Muscle layer of duodenum (tissue), 2 donors: ENCODE measurements around the gene DDX39A.

Experiments
- H3K27ac ChIP-seq: one replicate; pipeline ENCODE4 v1.7.0; 2013; ENCODE audit warnings: mild to moderate bottlenecking, low read length
- H3K27me3 ChIP-seq: one replicate; pipeline ENCODE4 v1.7.0; 2013; ENCODE audit warnings: low read depth, mild to moderate bottlenecking, control low read depth, low read length
- H3K36me3 ChIP-seq, 2 donors: one replicate each; pipeline ENCODE4 v1.7.0; 2013; ENCODE audit warnings: low read length in 2 of 2, control low read depth in 1 of 2, mild to moderate bottlenecking in 1 of 2; ENCODE audit not compliant: insufficient read depth in 2 of 2, control insufficient read depth in 1 of 2
- H3K4me1 ChIP-seq, 2 donors: one replicate each; pipeline ENCODE4 v1.7.0; 2013; ENCODE audit warnings: low read length in 2 of 2, mild to moderate bottlenecking in 2 of 2, control low read depth in 1 of 2, moderate library complexity in 1 of 2; ENCODE audit not compliant: insufficient read depth in 2 of 2, control insufficient read depth in 1 of 2
- H3K4me3 ChIP-seq, 2 donors: one replicate each; pipeline ENCODE4 v1.7.0; 2013; ENCODE audit warnings: low read length in 2 of 2, low read depth in 1 of 2, mild to moderate bottlenecking in 1 of 2
- H3K9me3 ChIP-seq, 2 donors: one replicate each; pipeline ENCODE4 v1.7.0; 2013; ENCODE audit warnings: low read length in 2 of 2, control low read depth in 1 of 2, mild to moderate bottlenecking in 1 of 2; ENCODE audit not compliant: control insufficient read depth in 1 of 2
- donor health status: healthy.

DDX39A gene

DNA sequence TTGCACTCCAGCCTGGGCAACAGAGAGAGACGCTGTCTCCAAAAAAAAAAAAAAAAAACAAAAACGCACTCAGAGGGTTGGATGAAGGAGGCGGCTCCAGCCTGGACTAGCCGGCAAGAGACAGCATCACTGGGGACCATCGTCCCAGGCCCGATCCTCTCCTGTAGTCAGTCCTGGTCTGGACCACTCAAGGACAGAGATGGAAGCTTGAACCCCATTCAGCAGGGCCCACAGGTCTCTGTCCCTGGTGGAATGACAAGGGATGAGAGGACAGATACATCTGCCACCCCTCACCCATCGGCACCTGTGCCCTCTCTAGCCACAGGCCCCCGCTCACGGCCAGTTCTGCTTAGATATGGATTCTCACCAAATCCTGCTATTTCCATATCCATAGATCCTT lies 23.9 kb downstream of the DDX39A start:
- no peak overlapping the region for H3K4me3 ChIP-seq
- no peaks in the 10 kb centered on the region for H3K27me3 ChIP-seq
- H3K36me3 ChIP-seq = peaks cover 28 to 37% of the 10 kb centered on the region in 2 donors
- no peak overlapping the region for H3K27ac ChIP-seq
- H3K9me3 ChIP-seq = no peaks in the 10 kb centered on the region
- H3K4me1 ChIP-seq = no peaks in the 10 kb centered on the region

DNA sequence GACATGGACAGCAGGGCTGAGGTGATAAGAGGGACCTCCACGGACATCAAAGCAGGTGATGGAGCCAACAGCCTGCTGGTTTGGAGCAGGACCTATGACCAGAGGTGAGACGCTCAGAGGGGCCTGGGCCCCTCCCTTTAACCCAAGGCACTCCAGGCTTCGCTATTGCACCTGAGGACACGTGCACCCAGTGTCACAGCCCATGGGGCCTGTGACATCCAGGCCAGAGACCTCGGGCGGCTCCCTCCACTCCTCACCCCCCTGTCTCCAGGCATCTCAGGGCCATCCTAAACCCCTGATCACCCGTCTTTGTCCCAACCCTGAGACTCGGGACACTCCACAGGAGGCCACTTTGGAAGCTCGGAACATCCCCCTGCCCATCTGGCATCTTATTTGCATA lies 25.0 kb downstream of the DDX39A start:
- Histone ChIP-seq H3K27ac (no peak overlapping the region), H3K36me3 (peaks cover 28 to 37% of the 10 kb centered on the region in 2 donors), H3K9me3 (no peaks in the 10 kb centered on the region), H3K4me3 (no peak overlapping the region), H3K27me3 (no peaks in the 10 kb centered on the region), H3K4me1 (no peaks in the 10 kb centered on the region)

DNA sequence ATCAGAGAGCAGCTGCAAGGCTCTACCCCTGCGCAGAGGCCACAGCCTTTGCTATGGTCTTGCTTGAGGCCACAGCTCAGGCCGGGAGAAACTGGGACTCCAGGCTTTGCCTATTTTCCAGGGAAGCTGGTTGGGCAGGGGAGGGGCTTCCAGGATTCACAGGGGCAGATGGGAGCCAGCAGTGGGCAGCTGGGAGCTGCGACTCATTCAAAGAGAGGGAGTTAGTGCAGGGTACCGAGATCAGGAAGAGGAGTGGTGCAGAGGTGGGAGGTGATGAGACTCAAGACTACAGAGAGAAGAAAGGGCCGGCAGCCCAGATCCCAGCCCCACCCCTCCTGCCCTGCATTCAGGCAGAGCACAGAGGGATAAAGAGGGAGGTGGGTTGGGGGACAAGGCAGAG lies 25.8 kb downstream of the DDX39A start:
- H3K4me1 ChIP-seq = no peaks in the 10 kb centered on the region
- no peaks in the 10 kb centered on the region for H3K27me3 ChIP-seq
- H3K9me3 ChIP-seq = no peaks in the 10 kb centered on the region
- no peak overlapping the region for H3K4me3 ChIP-seq
- peaks cover 28 to 33% of the 10 kb centered on the region in 2 donors for H3K36me3 ChIP-seq
- no peak overlapping the region for H3K27ac ChIP-seq

DNA sequence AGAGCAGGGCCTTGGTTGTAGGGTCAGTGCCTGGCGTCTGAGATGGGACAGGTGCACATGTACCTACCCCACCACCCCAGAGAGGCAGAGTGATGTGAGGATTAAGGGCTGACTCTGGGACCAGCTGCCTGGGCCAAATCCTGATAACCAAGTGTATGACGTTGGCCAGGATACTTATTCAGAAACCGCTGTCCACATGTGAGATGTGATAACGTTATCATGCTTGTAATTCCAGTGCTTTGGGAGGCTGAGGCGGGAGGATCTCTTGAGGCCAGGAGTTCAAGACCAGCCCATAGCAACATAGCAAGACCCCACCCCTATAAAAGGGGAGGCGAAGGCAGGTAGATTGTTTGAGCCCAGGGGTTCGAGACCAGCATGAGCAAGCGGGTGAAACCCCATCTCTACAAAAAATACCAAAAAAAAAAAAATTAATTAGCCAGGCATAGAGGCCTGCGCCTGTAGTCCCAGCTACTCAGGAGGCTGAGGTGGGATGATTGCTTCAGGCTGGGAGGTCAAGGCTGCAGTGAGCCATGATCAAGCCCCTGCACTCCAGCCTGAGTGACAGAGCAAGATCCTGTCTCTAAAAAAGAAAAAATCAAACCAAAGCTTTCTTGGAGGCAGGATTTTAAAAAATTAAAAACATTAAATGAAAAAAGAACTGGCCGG lies 27.9 kb downstream of the DDX39A start:
- H3K36me3 ChIP-seq = peaks cover 28% of the 10 kb centered on the region in 2 donors
- H3K4me1 ChIP-seq = no peaks in the 10 kb centered on the region
- H3K9me3 ChIP-seq = no peaks in the 10 kb centered on the region
- H3K27me3 ChIP-seq = no peaks in the 10 kb centered on the region
- H3K4me3 ChIP-seq = no peak overlapping the region
- H3K27ac ChIP-seq = no peak overlapping the region

DNA sequence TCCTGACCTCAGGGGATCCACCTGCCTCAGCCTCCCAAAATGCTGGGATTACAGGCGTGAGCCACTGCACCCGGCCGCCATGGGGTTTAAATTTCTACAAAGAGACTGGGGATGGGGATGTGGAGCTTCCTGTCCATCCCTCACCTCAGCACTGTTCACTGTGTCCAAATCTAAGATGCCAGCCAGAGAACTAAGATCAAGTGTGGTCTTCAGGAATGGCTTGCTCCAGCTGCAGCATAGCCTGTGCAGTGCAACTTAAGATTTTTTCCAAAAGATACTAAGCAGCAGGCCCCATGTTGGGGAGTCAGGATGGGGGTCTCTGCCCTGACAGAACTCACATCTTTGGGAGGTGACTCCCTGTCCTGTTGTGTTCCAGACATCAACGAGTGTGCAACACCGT lies 28.6 kb downstream of the DDX39A start:
- H3K36me3 ChIP-seq = peaks cover 28% of the 10 kb centered on the region in 2 donors
- H3K27me3 ChIP-seq = no peaks in the 10 kb centered on the region
- no peak overlapping the region for H3K4me3 ChIP-seq
- H3K9me3 ChIP-seq = no peaks in the 10 kb centered on the region
- H3K4me1 ChIP-seq = peaks cover 0 to under 1% of the 10 kb centered on the region in 2 donors
- H3K27ac ChIP-seq = no peak overlapping the region

DNA sequence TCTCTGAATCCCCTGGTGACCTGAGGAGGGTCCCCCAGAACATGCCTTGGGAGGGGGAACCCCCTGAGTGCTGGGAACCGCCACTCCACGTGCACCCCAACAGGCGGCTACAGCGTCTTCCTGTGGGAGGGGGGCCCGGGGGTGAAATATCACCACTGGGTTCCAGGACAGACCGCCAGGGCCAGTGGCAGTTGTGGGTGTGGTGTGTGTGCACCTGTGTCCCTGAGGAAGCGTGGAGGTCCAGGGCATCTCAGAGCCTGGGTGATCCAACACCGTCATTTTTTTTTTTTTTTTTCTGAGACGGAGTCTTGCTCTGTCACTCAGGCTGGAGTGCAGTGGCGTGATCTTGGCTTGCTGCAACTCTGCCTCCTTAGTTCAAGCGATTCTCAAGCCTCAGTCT lies 33.6 kb downstream of the DDX39A start:
- Histone ChIP-seq H3K36me3 (no peaks in the 10 kb centered on the region), H3K9me3 (no peaks in the 10 kb centered on the region), H3K27ac (no peak overlapping the region), H3K4me3 (peak overlapping the region in 1 of 2 donors; percentile 29), H3K4me1 (peaks cover 0 to 16% of the 10 kb centered on the region in 2 donors), H3K27me3 (no peaks in the 10 kb centered on the region)

DNA sequence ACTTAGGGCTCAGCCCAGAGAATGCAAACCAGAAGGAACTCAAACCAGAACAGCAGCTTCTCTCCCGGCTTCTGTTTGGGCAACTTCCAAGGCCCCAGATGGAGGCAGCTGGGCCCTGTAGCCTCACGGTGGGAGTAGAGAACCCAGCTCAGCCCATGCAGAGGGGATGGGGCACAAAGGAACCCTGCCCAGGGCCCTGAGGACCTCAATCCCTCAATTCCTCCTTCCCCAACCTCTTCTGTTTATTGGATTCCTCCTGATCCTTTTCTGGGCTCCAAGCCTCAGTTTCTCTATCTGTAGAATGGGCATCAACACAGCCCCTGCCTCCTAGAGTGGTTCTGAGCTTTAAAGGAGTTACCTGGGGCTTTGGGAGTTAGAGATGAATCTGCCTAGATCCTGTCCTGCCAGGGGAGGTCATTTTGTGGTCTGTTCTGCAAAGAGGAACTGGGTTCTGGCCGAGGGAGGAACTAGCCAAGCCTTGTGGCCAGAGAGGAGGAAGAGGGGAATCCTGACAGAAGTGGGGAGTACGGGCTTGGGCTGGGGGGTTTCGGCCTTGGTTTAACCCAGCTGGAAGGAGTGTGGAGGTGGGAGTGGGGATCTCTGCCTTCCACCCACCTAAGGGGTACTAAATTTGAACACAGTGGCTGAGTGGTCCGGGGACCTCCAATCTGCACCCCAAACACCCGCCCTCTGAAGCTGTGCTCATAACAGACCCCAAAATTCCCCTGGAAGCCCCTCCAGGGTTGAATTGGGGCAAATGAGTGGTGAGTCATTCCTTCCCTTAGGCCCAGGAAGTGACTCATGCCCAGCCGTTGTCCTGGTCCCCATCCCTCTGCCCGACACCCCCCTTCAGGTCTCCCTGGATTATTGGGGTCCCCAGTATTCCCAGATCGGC lies 35.2 kb downstream of the DDX39A start:
- Histone ChIP-seq H3K27me3 (no peaks in the 10 kb centered on the region), H3K9me3 (no peaks in the 10 kb centered on the region), H3K27ac (peak overlapping the region; percentile 93), H3K4me3 (peak overlapping the region; percentile 60 to 65), H3K4me1 (peaks cover 0 to 31% of the 10 kb centered on the region in 2 donors), H3K36me3 (no peaks in the 10 kb centered on the region)

DNA sequence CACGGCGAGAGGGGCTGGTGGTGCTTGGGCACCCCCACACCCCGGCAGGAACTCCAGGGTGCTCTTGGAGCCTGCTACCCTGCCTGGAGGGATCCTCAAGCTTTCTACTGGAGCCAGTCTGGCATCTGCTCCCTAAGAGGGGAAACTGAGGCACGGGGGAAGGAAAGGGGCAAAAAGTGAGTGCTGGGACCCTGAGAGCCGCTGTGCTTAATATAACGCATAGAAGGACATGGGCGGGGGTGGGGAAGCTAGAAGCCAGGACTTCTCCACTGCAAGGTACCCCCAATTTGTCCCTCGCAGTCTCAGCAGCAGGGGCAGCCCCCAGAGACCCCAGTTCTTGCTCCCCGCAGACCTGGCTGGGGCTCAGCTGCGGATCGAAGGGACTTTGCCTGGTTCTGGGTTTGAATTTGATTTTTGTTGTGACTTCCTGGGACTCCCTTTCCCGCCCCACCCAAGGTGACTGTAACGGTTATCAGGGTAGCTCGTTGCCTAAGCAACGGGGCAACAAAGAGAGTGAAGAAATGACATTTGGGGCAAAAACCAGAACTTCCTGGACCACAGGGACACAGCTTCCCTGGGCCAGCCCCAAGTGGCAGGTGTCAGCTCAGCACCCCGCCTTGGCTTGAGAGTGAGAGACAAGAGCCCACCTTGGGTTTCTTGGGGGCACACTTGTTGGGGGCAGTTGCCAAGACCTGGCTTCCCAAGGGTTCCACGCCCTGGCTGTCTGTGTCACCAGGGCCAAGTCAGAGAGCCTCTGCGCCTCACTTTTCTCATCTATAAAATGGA lies 37.3 kb downstream of the DDX39A start:
- Histone ChIP-seq H3K36me3 (no peaks in the 10 kb centered on the region), H3K27ac (peak overlapping the region; percentile 90), H3K27me3 (no peaks in the 10 kb centered on the region), H3K4me3 (peak overlapping the region; percentile 73 to 75), H3K9me3 (no peaks in the 10 kb centered on the region), H3K4me1 (peaks cover 0 to 34% of the 10 kb centered on the region in 2 donors)

DNA sequence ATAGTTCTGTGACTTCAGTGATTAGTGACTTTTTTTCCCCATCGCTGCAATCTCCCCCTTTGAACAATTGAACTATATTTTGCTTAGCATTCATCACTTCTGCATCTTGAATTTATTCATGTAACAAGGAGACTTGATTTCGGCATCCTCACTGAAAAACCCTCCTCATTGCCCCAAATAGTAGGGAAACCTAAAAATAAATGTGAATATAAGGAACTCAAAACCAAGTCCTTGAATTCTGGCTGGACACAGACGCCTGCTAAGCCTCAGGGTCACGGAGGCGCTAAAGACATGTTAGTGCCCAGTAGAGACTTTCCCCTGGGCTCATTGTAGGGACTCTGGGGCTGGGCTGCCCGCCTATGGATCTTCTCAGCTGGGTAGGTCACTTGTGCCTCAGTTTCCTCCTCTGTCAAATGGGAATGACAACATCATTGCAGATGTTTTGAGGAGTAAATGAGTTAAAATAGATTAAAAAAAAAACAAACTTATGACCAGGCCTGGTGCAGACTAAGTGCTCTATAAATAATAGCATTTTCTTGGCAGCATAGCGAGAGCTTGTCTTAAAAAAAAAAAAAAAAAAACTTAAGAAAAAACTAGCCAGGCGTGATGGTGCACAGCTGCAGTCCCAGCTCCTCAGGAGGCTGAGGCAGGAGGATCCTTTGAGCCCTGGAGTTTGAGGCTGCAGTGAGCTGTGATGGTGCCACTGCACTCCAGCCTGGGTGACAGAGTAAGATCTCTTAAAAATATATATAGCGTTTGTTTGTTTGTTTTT lies 39.7 kb downstream of the DDX39A start:
- Histone ChIP-seq H3K4me1 (peaks cover 0 to 43% of the 10 kb centered on the region in 2 donors), H3K36me3 (no peaks in the 10 kb centered on the region), H3K27ac (no peak overlapping the region), H3K9me3 (no peaks in the 10 kb centered on the region), H3K27me3 (no peaks in the 10 kb centered on the region), H3K4me3 (no peak overlapping the region)

DNA sequence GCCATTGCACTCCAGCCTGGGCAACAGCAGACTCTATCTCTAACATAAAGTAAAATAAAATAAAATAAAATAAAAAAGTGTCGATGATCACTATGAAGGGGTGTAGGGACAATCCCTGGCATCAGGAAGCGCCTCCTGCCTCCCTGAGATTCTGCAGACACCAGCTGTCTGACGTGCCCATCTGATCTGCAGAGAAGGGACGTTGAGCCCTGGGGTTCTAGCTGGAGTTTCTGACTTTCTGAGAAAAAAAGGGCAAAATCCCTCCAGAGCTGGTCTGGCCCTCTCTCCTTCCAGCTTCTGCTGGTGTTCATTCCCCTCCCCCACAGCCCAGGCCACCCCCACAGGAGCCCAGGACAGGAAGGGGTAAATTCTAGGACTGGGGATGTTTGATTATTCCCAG lies 40.3 kb downstream of the DDX39A start:
- Histone ChIP-seq H3K36me3 (no peaks in the 10 kb centered on the region), H3K9me3 (no peaks in the 10 kb centered on the region), H3K27me3 (no peaks in the 10 kb centered on the region), H3K4me3 (no peak overlapping the region), H3K27ac (no peak overlapping the region), H3K4me1 (peaks cover 0 to 40% of the 10 kb centered on the region in 2 donors)
